DND-41 (cell line): ENCODE measurements around the gene IDH3B.
"Not testable (repeated sequence)": the region's sequence is repeated elsewhere in the genome, so short reads cannot be mapped to it uniquely, and the experiment has no call there.

ENCODE experiments used
- ATAC-seq: fragments of 200-7000 bp; cut with Tn5 transposase; 3 replicates; pipeline ENCODE4 v1.9.1; 2021; ENCODE audit warnings: low read depth; ENCODE audit not compliant: insufficient read depth
- DNase-seq: peaks from one replicate; pipeline ENCODE4 v3.0.0-alpha.2; 2020
- H2AFZ ChIP-seq: 2 replicates; pipeline ENCODE4 v1.6.0; 2012; ENCODE audit warnings: low read depth, low read length
- H3K27ac ChIP-seq: 2 replicates; pipeline ENCODE4 v1.5.1; 2012; ENCODE audit warnings: low read length, inconsistent platforms
- H3K27me3 ChIP-seq: fragments of 200-600 bp; sonication (generic); 2 replicates; pipeline ENCODE4 v1.6.0; 2012; ENCODE audit warnings: low read length, mild to moderate bottlenecking, inconsistent platforms; ENCODE audit not compliant: insufficient read depth, poor library complexity
- H3K36me3 ChIP-seq: 2 replicates; pipeline ENCODE4 v1.5.1; 2012; ENCODE audit warnings: low read length, inconsistent platforms; ENCODE audit not compliant: insufficient read depth
- H3K4me1 ChIP-seq: 2 replicates; pipeline ENCODE4 v1.5.1; 2012; ENCODE audit warnings: mild to moderate bottlenecking, low read length; ENCODE audit not compliant: insufficient read depth
- H3K4me2 ChIP-seq: 2 replicates; pipeline ENCODE4 v1.6.0; 2012; ENCODE audit warnings: mild to moderate bottlenecking, moderate library complexity, low read length, inconsistent platforms; ENCODE audit not compliant: insufficient read depth
- H3K4me3 ChIP-seq, 2 experiments: fragments of 200-600 bp in 1 of 2; shearing (Covaris generic) in 1 of 2; 2 replicates each; pipeline ENCODE4 v1.5.1; 2012 to 2016; ENCODE audit warnings: inconsistent platforms in 2 of 2, low read length in 2 of 2, mild to moderate bottlenecking in 2 of 2, low read depth in 1 of 2, moderate library complexity in 1 of 2
- H3K79me2 ChIP-seq: 2 replicates; pipeline ENCODE4 v1.6.0; 2012; ENCODE audit warnings: low read length, inconsistent platforms; ENCODE audit not compliant: insufficient read depth
- H3K9ac ChIP-seq: 2 replicates; pipeline ENCODE4 v1.6.0; 2012; ENCODE audit warnings: low read depth, mild to moderate bottlenecking, inconsistent platforms, low read length, moderate library complexity
- H3K9me3 ChIP-seq: 2 replicates; pipeline ENCODE4 v1.5.1; 2012; ENCODE audit warnings: low read length, moderate library complexity, mild to moderate bottlenecking, inconsistent platforms; ENCODE audit not compliant: insufficient read depth, severe bottlenecking
- H4K20me1 ChIP-seq: 2 replicates; pipeline ENCODE4 v1.6.0; 2012; ENCODE audit warnings: low read length; ENCODE audit not compliant: insufficient read depth
- EZH2 ChIP-seq: IDR thresholded peaks from 3 replicates; pipeline ENCODE4 v1.6.1; 2012; ENCODE audit warnings: borderline replicate concordance, low read depth, mild to moderate bottlenecking, moderate library complexity, low read length, inconsistent platforms; ENCODE audit not compliant: severe bottlenecking
- TF ChIP-seq, protein P1 (sequence below): IDR thresholded peaks from 2 replicates; pipeline ENCODE4 v1.5.1; 2012; ENCODE audit warnings: borderline replicate concordance, low read length, moderate library complexity, mild to moderate bottlenecking; ENCODE audit not compliant: poor library complexity, severe bottlenecking; ENCODE audit errors: extremely low read depth

The IDH3B gene

DNA sequence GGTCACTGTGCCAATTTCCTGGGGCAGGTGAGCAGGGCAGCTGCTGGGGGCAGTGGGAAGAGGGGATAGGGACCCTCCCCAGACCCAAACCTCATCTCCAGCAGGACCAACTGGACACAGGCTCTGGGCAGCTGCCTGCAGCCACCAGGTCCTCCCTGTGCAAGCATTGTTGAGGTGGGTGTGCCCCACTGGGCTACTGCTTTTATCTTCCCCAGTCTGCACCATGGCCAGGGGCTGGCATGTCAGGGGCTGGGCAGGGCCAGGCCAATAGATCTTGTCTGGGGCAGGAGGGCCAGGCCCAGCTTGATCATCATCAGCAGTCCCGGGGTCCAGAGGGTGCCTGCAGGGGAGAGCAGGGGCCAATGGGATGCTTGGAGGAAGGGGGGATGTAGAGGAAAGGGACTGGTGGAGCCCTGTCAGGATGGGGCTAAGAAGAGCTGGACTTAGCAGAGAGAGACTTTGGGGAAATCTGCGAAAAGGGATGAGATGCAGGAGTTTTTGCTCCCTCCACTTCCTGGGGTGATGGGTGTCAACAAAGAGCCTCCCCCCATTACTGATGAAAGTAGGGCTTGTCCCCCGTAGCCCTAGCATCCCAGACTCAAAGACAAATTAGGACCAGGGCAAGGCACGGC lies 34.3 kb upstream of the IDH3B start:
- ATAC-seq (no peak), DNase-seq (no peak)
- Histone ChIP-seq H3K4me3 (no peak overlapping the region), H3K27me3 (peaks cover 34% of the 10 kb centered on the region), H3K36me3 (no peaks in the 10 kb centered on the region), H4K20me1 (peaks cover 4% of the 10 kb centered on the region; the same call in 1 of the 2 replicates), H3K27ac (no peak overlapping the region), H3K79me2 (no peaks in the 10 kb centered on the region), H2AFZ (no peak overlapping the region), H3K9me3 (no peaks in the 10 kb centered on the region), H3K4me2 (no peak overlapping the region), H3K9ac (no peak overlapping the region), H3K4me1 (no peaks in the 10 kb centered on the region)
- TF ChIP-seq, protein P1, sequence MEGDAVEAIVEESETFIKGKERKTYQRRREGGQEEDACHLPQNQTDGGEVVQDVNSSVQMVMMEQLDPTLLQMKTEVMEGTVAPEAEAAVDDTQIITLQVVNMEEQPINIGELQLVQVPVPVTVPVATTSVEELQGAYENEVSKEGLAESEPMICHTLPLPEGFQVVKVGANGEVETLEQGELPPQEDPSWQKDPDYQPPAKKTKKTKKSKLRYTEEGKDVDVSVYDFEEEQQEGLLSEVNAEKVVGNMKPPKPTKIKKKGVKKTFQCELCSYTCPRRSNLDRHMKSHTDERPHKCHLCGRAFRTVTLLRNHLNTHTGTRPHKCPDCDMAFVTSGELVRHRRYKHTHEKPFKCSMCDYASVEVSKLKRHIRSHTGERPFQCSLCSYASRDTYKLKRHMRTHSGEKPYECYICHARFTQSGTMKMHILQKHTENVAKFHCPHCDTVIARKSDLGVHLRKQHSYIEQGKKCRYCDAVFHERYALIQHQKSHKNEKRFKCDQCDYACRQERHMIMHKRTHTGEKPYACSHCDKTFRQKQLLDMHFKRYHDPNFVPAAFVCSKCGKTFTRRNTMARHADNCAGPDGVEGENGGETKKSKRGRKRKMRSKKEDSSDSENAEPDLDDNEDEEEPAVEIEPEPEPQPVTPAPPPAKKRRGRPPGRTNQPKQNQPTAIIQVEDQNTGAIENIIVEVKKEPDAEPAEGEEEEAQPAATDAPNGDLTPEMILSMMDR: no peak
- TF ChIP-seq EZH2: no peak

DNA sequence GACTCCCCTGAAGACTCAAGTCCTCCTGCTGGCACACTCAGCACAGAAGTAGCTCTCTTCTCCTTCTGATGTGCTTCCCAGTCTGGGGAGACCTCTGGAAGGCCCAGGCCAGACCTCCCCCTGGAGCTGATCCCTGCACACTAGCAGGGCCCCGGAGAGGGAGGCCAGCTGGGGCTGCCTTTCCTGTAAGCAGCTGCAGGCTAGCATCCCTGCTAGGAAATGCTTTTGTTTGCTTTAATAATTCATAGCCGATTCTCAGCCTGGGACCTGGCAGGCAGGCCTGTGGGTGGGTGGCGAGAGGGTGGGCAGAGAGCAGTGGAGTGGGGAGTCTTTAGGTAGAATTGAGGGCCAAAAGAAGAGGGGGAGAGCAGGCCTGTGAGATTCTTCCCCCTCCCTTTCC lies 33.8 kb upstream of the IDH3B start:
- no peak for DNase-seq
- H2AFZ ChIP-seq: no peak overlapping the region
- no peak overlapping the region for H3K4me3 ChIP-seq
- TF ChIP-seq, protein P1: no peak
- TF ChIP-seq EZH2: no peak
- no peaks in the 10 kb centered on the region for H3K9me3 ChIP-seq
- no peak overlapping the region for H3K9ac ChIP-seq
- H3K27ac ChIP-seq: no peak overlapping the region
- H3K4me2 ChIP-seq: no peak overlapping the region
- no peak for ATAC-seq
- no peaks in the 10 kb centered on the region for H3K79me2 ChIP-seq
- no peaks in the 10 kb centered on the region for H3K36me3 ChIP-seq
- peaks cover 4% of the 10 kb centered on the region; the same call in 1 of the 2 replicates for H4K20me1 ChIP-seq
- no peaks in the 10 kb centered on the region for H3K4me1 ChIP-seq
- H3K27me3 ChIP-seq: peaks cover 35% of the 10 kb centered on the region

DNA sequence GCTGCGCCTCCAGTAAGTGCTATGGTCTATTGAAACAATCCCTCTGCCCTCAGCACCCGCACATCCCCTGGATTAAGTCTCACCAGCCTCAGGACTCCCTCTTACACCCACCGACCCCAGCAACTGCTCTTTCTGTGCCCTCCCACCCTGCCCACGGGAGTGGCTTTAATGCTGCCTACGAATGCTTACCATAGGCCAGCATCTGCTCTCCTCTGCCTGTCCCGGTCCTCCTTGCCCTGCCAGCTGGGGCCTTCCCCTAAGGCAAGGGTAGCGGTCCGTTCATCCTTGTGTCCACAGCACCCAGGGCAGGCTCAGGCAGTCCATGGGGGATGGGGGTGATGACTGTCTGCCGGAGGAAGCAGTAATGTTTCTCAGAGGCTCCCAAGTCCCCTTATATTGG lies 32.6 kb upstream of the IDH3B start:
- DNase-seq (no peak), ATAC-seq (no peak)
- no peaks in the 10 kb centered on the region for H3K4me1 ChIP-seq

DNA sequence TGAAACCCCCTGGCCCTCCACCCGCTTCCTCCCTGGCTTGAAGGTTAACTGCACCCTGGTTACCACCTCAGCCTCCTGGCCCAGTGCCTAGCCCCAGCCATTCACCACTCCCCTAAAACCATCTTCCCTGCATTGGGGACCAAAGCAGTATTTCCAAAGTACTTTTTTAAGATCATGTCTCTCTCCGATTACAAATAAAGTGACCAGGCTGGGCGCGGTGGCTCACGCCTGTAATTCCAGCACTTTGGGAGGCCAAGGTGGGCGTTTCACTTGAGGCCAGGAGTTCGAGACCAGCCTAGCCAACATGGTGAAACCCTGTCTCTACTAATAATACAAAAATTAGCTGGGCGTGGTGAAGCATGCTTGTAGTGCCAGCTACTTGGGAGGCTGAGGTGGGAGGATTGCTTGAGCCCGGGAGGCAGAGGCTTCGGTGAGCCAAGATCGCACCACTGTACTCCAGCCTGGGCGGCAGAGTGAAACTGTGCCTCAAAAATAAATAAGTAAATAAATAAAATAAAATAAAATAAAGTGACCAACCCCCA lies 32.0 kb upstream of the IDH3B start:
- H3K9ac ChIP-seq, H3K4me3 ChIP-seq, H3K4me2 ChIP-seq, H3K36me3 ChIP-seq, ATAC-seq, H2AFZ ChIP-seq, DNase-seq, H3K27ac ChIP-seq, H3K4me1 ChIP-seq, H3K9me3 ChIP-seq, H3K79me2 ChIP-seq, H4K20me1 ChIP-seq: not testable (repeated sequence)
- peaks cover 46% of the 10 kb centered on the region for H3K27me3 ChIP-seq

More for the DNA sequence above, 32.6 kb upstream of the IDH3B start:
- H3K27ac ChIP-seq: no peak overlapping the region
- H4K20me1 ChIP-seq: peaks cover 4% of the 10 kb centered on the region; the same call in 1 of the 2 replicates
- peaks cover 41% of the 10 kb centered on the region for H3K27me3 ChIP-seq
- no peak overlapping the region for H3K9ac ChIP-seq
- H3K4me2 ChIP-seq: no peak overlapping the region
- no peaks in the 10 kb centered on the region for H3K36me3 ChIP-seq
- H3K4me3 ChIP-seq: no peak overlapping the region
- no peaks in the 10 kb centered on the region for H3K79me2 ChIP-seq
- TF ChIP-seq, protein P1: no peak
- no peak for TF ChIP-seq EZH2
- no peak overlapping the region for H2AFZ ChIP-seq
- H3K9me3 ChIP-seq: no peaks in the 10 kb centered on the region
